ENCODE data around the gene EGFL7. TPM values are rescaled to one million over a fixed set of nuclear protein-coding genes. Genes with fewer than 3 reads are reported as not detected.

The EGFL7 gene
- total and polyA plus RNA-seq, 2 of the 13 experiments (the other 11 are each of a cell fraction or from before 2014, with no cell fraction given): 0.20 to 5.1 TPM

DNA sequence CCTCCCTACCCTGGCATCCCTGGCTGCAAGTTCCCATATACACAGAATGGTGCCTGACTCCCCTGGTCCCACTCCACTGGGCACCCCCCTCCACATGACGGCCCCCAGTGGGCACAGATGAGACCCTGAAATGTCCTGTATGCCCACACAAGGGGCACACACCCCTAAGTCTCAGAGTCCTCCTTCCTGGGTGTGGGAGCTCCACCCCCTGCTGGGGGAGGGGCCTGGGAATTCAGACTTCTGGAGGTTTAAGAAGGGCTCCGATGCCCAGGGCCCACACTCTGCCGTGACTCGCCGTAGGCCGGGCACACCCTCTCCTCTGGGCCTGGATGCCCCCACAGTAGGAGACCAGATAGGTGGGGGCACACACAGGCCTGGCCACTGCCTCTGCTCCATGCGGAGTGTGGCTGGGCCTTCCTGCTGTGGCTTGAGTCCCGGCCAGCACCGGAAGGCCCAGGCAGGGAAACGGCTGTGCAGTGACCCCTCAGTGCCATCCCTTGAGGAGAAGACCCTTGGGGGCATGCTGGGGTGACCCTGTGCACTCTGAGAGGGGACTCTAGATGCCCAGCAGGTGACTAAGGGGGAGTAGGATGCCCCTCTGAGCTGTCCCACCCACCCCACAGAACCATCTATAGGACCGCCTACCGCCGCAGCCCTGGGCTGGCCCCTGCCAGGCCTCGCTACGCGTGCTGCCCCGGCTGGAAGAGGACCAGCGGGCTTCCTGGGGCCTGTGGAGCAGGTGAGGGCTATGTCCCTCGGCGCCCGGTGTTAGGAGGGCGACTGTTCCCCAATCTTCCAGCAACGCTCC, 6.5 kb downstream of the EGFL7 start:
- BruUV-seq (replicated peaks): no TSS peak
- Histone ChIP-seq H3K9me3 (ENCODE audit: low read length) (no peaks in the 10 kb centered on the region), H2AFZ (ENCODE audit: low read length) (no peak overlapping the region), H3K9ac (ENCODE audit: insufficient read depth, low read depth, low read length) (no peak overlapping the region), H3K36me3 (replicated peaks in 1 of 2; ENCODE audit: control insufficient read depth in 1 of 2, insufficient read depth in 2 of 2, low read length in 2 of 2) (no peaks in the 10 kb centered on the region), H4K20me1 (ENCODE audit: insufficient read depth, low read length) (0 out of 2 replicates have a peak, but pooled peaks cover 3% of the 10 kb centered on the region), H3K4me2 (ENCODE audit: low read depth, low read length) (no peak overlapping the region), H3K27me3 (ENCODE audit: control insufficient read depth in 1 of 2, insufficient read depth in 2 of 2, low read length in 2 of 2) (peaks cover 19 to 56% of the 10 kb centered on the region in 2 experiments; a peak in 4 of 5 replicates), H3K4me3 (replicated peaks in 1 of 3; ENCODE audit: insufficient read depth in 1 of 3, low read depth in 2 of 3, low read length in 3 of 3) (no peak overlapping the region), H3K27ac (ENCODE audit: extremely low read length, insufficient read depth, low read length) (no peak overlapping the region), H3K79me2 (ENCODE audit: insufficient read depth, low read length) (no peaks in the 10 kb centered on the region), H3K4me1 (ENCODE audit: insufficient read depth, low read length) (peaks cover 37% of the 10 kb centered on the region)
- FAIRE-seq: no peak
- ChIA-PET CTCF (ENCODE audit: low intra/inter-chr PET ratio, low total read pairs) (no interaction called here), POLR2A (no interaction called here)
- in situ Hi-C loops (cut with HindIII; ENCODE audit: extremely low pct_ligation_motif_present, low pct_unique_long_range_greater_than_20kb): no loop called here
- ATAC-seq: no peak
- 60% methylated on average over 12 of the region's 23 CpGs for WGBS (ENCODE audit: low lambda C conversion rate)
- intact Hi-C loops (cut with micrococcal nuclease; ENCODE audit: unreplicated experiment): no loop called here
- no peak for DNase-seq (ENCODE audit: low spot score)
- TF ChIP-seq RFX5 (IDR thresholded peaks at IDR 0.05; ENCODE audit: low read depth, low read length) (no peak), ZBTB7B (CRISPR knock-in tag; IDR thresholded peaks at IDR 0.05) (no peak), SRY (CRISPR knock-in tag; IDR thresholded peaks at IDR 0.05) (no peak), ZNF766 (CRISPR knock-in tag; IDR thresholded peaks at IDR 0.05; ENCODE audit: borderline replicate concordance) (no peak), PHF8 (CRISPR knock-in tag; IDR thresholded peaks at IDR 0.05) (no peak), TEAD3 (CRISPR knock-in tag; optimal IDR thresholded peaks at IDR 0.05; ENCODE audit: borderline replicate concordance) (no peak), FOSL1 (CRISPR knock-in tag; IDR thresholded peaks at IDR 0.05; ENCODE audit: borderline replicate concordance) (no peak)
- TF ChIP-seq, protein P1, sequence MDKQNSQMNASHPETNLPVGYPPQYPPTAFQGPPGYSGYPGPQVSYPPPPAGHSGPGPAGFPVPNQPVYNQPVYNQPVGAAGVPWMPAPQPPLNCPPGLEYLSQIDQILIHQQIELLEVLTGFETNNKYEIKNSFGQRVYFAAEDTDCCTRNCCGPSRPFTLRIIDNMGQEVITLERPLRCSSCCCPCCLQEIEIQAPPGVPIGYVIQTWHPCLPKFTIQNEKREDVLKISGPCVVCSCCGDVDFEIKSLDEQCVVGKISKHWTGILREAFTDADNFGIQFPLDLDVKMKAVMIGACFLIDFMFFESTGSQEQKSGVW (CRISPR knock-in tag; IDR thresholded peaks at IDR 0.05; ENCODE audit: borderline replicate concordance): no peak
- TF ChIP-seq, protein P2, sequence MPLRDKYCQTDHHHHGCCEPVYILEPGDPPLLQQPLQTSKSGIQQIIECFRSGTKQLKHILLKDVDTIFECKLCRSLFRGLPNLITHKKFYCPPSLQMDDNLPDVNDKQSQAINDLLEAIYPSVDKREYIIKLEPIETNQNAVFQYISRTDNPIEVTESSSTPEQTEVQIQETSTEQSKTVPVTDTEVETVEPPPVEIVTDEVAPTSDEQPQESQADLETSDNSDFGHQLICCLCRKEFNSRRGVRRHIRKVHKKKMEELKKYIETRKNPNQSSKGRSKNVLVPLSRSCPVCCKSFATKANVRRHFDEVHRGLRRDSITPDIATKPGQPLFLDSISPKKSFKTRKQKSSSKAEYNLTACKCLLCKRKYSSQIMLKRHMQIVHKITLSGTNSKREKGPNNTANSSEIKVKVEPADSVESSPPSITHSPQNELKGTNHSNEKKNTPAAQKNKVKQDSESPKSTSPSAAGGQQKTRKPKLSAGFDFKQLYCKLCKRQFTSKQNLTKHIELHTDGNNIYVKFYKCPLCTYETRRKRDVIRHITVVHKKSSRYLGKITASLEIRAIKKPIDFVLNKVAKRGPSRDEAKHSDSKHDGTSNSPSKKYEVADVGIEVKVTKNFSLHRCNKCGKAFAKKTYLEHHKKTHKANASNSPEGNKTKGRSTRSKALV (CRISPR knock-in tag; IDR thresholded peaks at IDR 0.05): no peak
- TF ChIP-seq, protein P3, sequence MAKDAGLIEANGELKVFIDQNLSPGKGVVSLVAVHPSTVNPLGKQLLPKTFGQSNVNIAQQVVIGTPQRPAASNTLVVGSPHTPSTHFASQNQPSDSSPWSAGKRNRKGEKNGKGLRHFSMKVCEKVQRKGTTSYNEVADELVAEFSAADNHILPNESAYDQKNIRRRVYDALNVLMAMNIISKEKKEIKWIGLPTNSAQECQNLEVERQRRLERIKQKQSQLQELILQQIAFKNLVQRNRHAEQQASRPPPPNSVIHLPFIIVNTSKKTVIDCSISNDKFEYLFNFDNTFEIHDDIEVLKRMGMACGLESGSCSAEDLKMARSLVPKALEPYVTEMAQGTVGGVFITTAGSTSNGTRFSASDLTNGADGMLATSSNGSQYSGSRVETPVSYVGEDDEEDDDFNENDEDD (CRISPR knock-in tag; IDR thresholded peaks at IDR 0.05; ENCODE audit: borderline replicate concordance): no peak
- TF ChIP-seq, protein P4, sequence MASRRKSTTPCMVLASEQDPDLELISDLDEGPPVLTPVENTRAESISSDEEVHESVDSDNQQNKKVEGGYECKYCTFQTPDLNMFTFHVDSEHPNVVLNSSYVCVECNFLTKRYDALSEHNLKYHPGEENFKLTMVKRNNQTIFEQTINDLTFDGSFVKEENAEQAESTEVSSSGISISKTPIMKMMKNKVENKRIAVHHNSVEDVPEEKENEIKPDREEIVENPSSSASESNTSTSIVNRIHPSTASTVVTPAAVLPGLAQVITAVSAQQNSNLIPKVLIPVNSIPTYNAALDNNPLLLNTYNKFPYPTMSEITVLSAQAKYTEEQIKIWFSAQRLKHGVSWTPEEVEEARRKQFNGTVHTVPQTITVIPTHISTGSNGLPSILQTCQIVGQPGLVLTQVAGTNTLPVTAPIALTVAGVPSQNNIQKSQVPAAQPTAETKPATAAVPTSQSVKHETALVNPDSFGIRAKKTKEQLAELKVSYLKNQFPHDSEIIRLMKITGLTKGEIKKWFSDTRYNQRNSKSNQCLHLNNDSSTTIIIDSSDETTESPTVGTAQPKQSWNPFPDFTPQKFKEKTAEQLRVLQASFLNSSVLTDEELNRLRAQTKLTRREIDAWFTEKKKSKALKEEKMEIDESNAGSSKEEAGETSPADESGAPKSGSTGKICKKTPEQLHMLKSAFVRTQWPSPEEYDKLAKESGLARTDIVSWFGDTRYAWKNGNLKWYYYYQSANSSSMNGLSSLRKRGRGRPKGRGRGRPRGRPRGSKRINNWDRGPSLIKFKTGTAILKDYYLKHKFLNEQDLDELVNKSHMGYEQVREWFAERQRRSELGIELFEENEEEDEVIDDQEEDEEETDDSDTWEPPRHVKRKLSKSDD (CRISPR knock-in tag; IDR thresholded peaks at IDR 0.05; ENCODE audit: low read depth): no peak
- TF ChIP-seq, protein P5, sequence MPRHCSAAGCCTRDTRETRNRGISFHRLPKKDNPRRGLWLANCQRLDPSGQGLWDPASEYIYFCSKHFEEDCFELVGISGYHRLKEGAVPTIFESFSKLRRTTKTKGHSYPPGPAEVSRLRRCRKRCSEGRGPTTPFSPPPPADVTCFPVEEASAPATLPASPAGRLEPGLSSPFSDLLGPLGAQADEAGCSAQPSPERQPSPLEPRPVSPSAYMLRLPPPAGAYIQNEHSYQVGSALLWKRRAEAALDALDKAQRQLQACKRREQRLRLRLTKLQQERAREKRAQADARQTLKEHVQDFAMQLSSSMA (CRISPR knock-in tag; IDR thresholded peaks at IDR 0.05): no peak

All from HepG2 (cell line).